Mammary epithelial cell (primary cell): Measurements from ENCODE around the gene WDFY1.

Source experiments
- EZH2 ChIP-seq: IDR thresholded peaks from 2 replicates; pipeline ENCODE4 v1.6.1; 2012; ENCODE audit warnings: low read length, inconsistent platforms, borderline replicate concordance
- TF ChIP-seq, protein P1 (sequence below), 2 donors: IDR thresholded peaks in 1 of 2; conservative IDR thresholded peaks in 1 of 2; 2 replicates each; pipeline ENCODE4 v1.5.1; 2011 to 2012; ENCODE audit warnings: inconsistent platforms in 2 of 2, low read length in 2 of 2, mild to moderate bottlenecking in 2 of 2, control low read depth in 1 of 2, low read depth in 1 of 2; ENCODE audit not compliant: insufficient read depth in 1 of 2; ENCODE audit errors: extremely low read depth in 1 of 2

- no peak for TF ChIP-seq EZH2
- TF ChIP-seq, protein P1, sequence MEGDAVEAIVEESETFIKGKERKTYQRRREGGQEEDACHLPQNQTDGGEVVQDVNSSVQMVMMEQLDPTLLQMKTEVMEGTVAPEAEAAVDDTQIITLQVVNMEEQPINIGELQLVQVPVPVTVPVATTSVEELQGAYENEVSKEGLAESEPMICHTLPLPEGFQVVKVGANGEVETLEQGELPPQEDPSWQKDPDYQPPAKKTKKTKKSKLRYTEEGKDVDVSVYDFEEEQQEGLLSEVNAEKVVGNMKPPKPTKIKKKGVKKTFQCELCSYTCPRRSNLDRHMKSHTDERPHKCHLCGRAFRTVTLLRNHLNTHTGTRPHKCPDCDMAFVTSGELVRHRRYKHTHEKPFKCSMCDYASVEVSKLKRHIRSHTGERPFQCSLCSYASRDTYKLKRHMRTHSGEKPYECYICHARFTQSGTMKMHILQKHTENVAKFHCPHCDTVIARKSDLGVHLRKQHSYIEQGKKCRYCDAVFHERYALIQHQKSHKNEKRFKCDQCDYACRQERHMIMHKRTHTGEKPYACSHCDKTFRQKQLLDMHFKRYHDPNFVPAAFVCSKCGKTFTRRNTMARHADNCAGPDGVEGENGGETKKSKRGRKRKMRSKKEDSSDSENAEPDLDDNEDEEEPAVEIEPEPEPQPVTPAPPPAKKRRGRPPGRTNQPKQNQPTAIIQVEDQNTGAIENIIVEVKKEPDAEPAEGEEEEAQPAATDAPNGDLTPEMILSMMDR (conservative IDR thresholded peaks at IDR 0.05 in 1 of 2, IDR thresholded peaks at IDR 0.05 in 1 of 2; ENCODE audit: extremely low read depth in 1 of 2, insufficient read depth in 1 of 2, low read depth in 1 of 2, low read length in 2 of 2), result no peak
Measured at GRCh38 chr2:223888251-223888650, 56.9 kb downstream of the WDFY1 start.
